ENCODE data around the gene IL20RA. TPM values are rescaled to one million over a fixed set of nuclear protein-coding genes. Genes with fewer than 3 reads are reported as not detected.

IL20RA gene
- total and polyA plus RNA-seq, 2 of the 8 experiments (the other 6 are each of a cell fraction or from before 2014, with no cell fraction given): 1.3 to 1.7 TPM

GRCh38 chr6:136991646-136992045 lies 53.1 kb downstream of the IL20RA start (continued):
- TF ChIP-seq SUZ12 (IDR thresholded peaks at IDR 0.05; ENCODE audit: low read length) (no peak), SIRT6 (IDR thresholded peaks at IDR 0.05; ENCODE audit: low read length) (no peak), BRCA1 (IDR thresholded peaks at IDR 0.05; ENCODE audit: low read depth, low read length) (no peak), HDAC6 (IDR thresholded peaks at IDR 0.05; ENCODE audit: low read depth, low read length) (no peak), KDM4A (IDR thresholded peaks at IDR 0.05; ENCODE audit: low read depth, low read length, severe bottlenecking) (no peak), TEAD4 (IDR thresholded peaks at IDR 0.05; ENCODE audit: low read depth, low read length) (no peak), SP2 (IDR thresholded peaks at IDR 0.05; ENCODE audit: low read length) (no peak)
